Gastroesophageal sphincter (tissue), 3 donors: ENCODE data around the gene CAPZB.

Source experiments
- POLR2A ChIP-seq, 2 donors: fragments of 450-650 bp; IDR thresholded peaks; one replicate each; pipeline ENCODE4 v1.6.1; 2017; ENCODE audit warnings: antibody characterized with exemption in 2 of 2, mild to moderate bottlenecking in 2 of 2, moderate library complexity in 1 of 2
- TF ChIP-seq, protein P1 (sequence below), 4 experiments: fragments of 200-600 bp in 2 of 4; fragments of 450-650 bp in 2 of 4; sonication (generic) in 1 of 4; IDR thresholded peaks; one replicate each; pipeline ENCODE4 v1.5.1; 2017 to 2019; ENCODE audit warnings: antibody characterized with exemption in 4 of 4, mild to moderate bottlenecking in 2 of 4, moderate library complexity in 2 of 4

DNA sequence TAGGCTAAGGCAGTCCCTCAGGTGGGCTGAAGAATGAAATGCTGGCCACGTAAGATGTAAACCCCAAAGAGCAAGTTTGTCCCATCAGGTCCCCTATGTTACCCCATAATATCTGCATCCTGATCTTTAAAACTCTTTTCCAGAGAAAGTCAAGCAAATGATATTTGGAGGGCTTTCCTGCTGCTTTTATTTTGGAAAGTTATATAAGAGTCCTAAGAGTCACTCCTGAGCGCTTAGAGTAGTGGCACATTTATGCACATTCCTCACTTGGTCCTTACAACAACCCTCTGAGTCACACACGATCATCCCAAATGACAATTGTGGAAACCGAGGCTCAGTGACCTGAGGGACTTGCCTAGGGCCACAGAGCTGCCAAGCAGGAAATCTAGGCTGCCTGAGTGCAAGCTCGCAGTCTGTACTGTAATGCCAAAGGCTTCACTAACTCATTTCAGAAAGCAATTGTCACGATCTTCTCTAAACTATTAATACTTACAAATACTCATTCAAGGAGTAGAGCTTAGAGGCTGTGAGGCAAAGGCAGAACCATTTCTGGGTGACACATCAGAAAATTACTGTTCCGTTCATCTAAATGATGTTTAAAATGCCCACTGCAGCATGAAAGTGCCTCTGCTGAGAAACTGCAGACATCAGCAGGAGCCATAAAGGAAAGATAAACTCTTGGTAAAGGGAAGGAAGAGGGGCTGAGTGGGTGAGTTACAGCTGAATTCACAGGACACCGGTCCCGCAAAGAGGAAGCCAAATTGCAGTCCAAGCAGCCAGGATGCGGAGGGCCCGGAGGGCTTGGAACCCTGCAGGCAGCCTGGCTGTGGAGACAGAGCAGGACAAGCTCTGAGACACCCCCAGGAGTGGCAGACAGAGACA is 30.8 kb downstream of the CAPZB start:
- TF ChIP-seq, protein P1, sequence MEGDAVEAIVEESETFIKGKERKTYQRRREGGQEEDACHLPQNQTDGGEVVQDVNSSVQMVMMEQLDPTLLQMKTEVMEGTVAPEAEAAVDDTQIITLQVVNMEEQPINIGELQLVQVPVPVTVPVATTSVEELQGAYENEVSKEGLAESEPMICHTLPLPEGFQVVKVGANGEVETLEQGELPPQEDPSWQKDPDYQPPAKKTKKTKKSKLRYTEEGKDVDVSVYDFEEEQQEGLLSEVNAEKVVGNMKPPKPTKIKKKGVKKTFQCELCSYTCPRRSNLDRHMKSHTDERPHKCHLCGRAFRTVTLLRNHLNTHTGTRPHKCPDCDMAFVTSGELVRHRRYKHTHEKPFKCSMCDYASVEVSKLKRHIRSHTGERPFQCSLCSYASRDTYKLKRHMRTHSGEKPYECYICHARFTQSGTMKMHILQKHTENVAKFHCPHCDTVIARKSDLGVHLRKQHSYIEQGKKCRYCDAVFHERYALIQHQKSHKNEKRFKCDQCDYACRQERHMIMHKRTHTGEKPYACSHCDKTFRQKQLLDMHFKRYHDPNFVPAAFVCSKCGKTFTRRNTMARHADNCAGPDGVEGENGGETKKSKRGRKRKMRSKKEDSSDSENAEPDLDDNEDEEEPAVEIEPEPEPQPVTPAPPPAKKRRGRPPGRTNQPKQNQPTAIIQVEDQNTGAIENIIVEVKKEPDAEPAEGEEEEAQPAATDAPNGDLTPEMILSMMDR (IDR thresholded peaks at IDR 0.05): no peak
- no peak for TF ChIP-seq POLR2A (IDR thresholded peaks at IDR 0.05)
